Stimulated activated CD8-positive, alpha-beta memory T cell treated with anti-CD3 and anti-CD28 coated beads, Interleukin-15, amount 100 ng/mL, for 4 hours (primary cell): ENCODE results near the gene PDXDC1.
"Not testable (repeated sequence)": the region's sequence is repeated elsewhere in the genome, so short reads cannot be mapped to it uniquely, and the experiment has no call there.

Source experiments
- DNase-seq, 2 donors: peaks; one replicate each; pipeline ENCODE4 v3.0.0-alpha.2; 2020; ENCODE audit warnings: low read depth in 2 of 2

The PDXDC1 gene

GRCh38 chr16:15012941-15013340 is 38.1 kb downstream of the PDXDC1 start:
- DNase-seq = not testable (repeated sequence)

- DNase-seq = not testable (repeated sequence)
These were observed 40.8 kb downstream of the PDXDC1 start for GRCh38 chr16:15015671-15016070.

GRCh38 chr16:15016354-15016753 is 41.5 kb downstream of the PDXDC1 start:
- not testable (repeated sequence) for DNase-seq

- DNase-seq = not testable (repeated sequence)
These were observed 42.2 kb downstream of the PDXDC1 start for GRCh38 chr16:15016951-15017580.

- not testable (repeated sequence) for DNase-seq
These were observed 46.6 kb downstream of the PDXDC1 start for GRCh38 chr16:15021429-15021828.

- DNase-seq = peak; percentile 14 to 23
These were observed 47.4 kb downstream of the PDXDC1 start for GRCh38 chr16:15022194-15022593.

- DNase-seq = not testable (repeated sequence)
These were observed 48.7 kb downstream of the PDXDC1 start for GRCh38 chr16:15023381-15024077.

GRCh38 chr16:15024858-15025199 is 50.0 kb downstream of the PDXDC1 start:
- not testable (repeated sequence) for DNase-seq

GRCh38 chr16:15025234-15025951 is 50.6 kb downstream of the PDXDC1 start:
- not testable (repeated sequence) for DNase-seq

- not testable (repeated sequence) for DNase-seq
These were observed 52.2 kb downstream of the PDXDC1 start for GRCh38 chr16:15027051-15027450.

- DNase-seq = not testable (repeated sequence)
These were observed 52.9 kb downstream of the PDXDC1 start for GRCh38 chr16:15027503-15028344.

- DNase-seq = not testable (repeated sequence)
These were observed 53.5 kb downstream of the PDXDC1 start for GRCh38 chr16:15028345-15028715.

GRCh38 chr16:15028801-15029698 is 54.2 kb downstream of the PDXDC1 start:
- not testable (repeated sequence) for DNase-seq

- DNase-seq = not testable (repeated sequence)
These were observed 54.9 kb downstream of the PDXDC1 start for GRCh38 chr16:15029749-15030148.

- no peak for DNase-seq
These were observed 56.4 kb downstream of the PDXDC1 start for GRCh38 chr16:15031179-15031578.

GRCh38 chr16:15031586-15031985 is 56.8 kb downstream of the PDXDC1 start:
- DNase-seq = no peak

- no peak for DNase-seq
These were observed 57.9 kb downstream of the PDXDC1 start for GRCh38 chr16:15032547-15033308.

GRCh38 chr16:15033309-15033707 is 58.5 kb downstream of the PDXDC1 start:
- DNase-seq = no peak

- no peak for DNase-seq
These were observed 59.7 kb downstream of the PDXDC1 start for GRCh38 chr16:15034266-15035162.
